Nephron progenitor cell (in vitro differentiated cells): Measurements from ENCODE around the gene VTI1A.
"Not testable (repeated sequence)": the region's sequence is repeated elsewhere in the genome, so short reads cannot be mapped to it uniquely, and the experiment has no call there.

ENCODE experiments used
- DNase-seq: peaks from one replicate; pipeline ENCODE4 v3.0.0; 2021
- H3K27ac Mint-ChIP-seq: 2 replicates; pipeline ENCODE4 v1.8.0; 2021; ENCODE audit warnings: mild to moderate bottlenecking, moderate library complexity, mixed read lengths
- H3K27me3 Mint-ChIP-seq: 2 replicates; pipeline ENCODE4 v1.8.0; 2021; ENCODE audit warnings: mild to moderate bottlenecking, low read depth, mixed read lengths; ENCODE audit not compliant: poor library complexity
- H3K36me3 Mint-ChIP-seq: 2 replicates; pipeline ENCODE4 v1.8.0; 2021; ENCODE audit warnings: low read depth, mixed read lengths
- H3K4me1 Mint-ChIP-seq: 2 replicates; pipeline ENCODE4 v1.8.0; 2021; ENCODE audit warnings: mixed read lengths
- H3K4me3 Mint-ChIP-seq: 2 replicates; pipeline ENCODE4 v1.8.0; 2021; ENCODE audit warnings: mild to moderate bottlenecking, moderate library complexity, mixed read lengths
- H3K9me3 Mint-ChIP-seq: 2 replicates; pipeline ENCODE4 v1.8.0; 2021; ENCODE audit warnings: mild to moderate bottlenecking, moderate library complexity, mixed read lengths
- TF ChIP-seq, protein P1 (sequence below): fragments of 200-600 bp; sonication (generic); IDR thresholded peaks from 2 replicates; pipeline ENCODE4 v1.5.0; 2021; ENCODE audit warnings: antibody characterized with exemption

Gene VTI1A

DNA sequence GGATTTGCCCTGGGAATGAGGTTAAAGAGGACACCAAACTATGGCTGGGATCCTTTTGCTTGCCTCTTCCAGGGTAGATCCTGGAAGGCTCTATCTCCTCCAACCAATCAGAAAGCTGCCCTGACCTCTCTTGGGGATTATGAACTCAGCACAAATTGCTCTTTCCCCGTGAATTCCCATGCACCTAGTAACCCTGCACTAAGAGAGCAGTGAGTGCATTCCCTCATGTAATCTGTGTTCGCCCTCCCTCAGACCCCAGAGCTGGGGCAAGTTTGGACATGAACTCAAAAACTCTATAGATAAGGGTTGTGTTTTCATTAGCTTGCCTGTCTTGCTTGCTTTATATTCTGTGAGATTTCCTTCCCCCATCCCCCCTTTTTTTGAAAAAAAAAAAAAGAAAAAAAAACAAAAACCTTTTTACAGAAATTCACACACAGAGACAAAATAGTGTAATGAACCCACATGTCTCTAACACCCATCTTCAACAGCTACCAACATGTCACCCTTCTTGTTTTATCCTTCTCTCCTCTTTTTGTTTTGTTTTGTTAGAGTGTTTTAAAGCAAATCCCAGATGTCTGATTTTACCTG is 277.5 kb downstream of the VTI1A start:
- peak overlapping the region; percentile 1 for H3K27ac Mint-ChIP-seq
- no peaks in the 10 kb centered on the region for H3K27me3 Mint-ChIP-seq
- H3K36me3 Mint-ChIP-seq: no peaks in the 10 kb centered on the region
- no peaks in the 10 kb centered on the region for H3K9me3 Mint-ChIP-seq
- no peak overlapping the region for H3K4me3 Mint-ChIP-seq
- TF ChIP-seq, protein P1, sequence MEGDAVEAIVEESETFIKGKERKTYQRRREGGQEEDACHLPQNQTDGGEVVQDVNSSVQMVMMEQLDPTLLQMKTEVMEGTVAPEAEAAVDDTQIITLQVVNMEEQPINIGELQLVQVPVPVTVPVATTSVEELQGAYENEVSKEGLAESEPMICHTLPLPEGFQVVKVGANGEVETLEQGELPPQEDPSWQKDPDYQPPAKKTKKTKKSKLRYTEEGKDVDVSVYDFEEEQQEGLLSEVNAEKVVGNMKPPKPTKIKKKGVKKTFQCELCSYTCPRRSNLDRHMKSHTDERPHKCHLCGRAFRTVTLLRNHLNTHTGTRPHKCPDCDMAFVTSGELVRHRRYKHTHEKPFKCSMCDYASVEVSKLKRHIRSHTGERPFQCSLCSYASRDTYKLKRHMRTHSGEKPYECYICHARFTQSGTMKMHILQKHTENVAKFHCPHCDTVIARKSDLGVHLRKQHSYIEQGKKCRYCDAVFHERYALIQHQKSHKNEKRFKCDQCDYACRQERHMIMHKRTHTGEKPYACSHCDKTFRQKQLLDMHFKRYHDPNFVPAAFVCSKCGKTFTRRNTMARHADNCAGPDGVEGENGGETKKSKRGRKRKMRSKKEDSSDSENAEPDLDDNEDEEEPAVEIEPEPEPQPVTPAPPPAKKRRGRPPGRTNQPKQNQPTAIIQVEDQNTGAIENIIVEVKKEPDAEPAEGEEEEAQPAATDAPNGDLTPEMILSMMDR: no peak
- DNase-seq: peak; percentile 11
- peaks cover 18% of the 10 kb centered on the region for H3K4me1 Mint-ChIP-seq

GRCh38 chr10:112728118-112728883 is 281.3 kb downstream of the VTI1A start:
- H3K4me1 Mint-ChIP-seq: peaks cover 39% of the 10 kb centered on the region
- DNase-seq: no peak
- H3K4me3 Mint-ChIP-seq: no peak overlapping the region
- no peaks in the 10 kb centered on the region for H3K36me3 Mint-ChIP-seq
- H3K9me3 Mint-ChIP-seq: no peaks in the 10 kb centered on the region
- no peaks in the 10 kb centered on the region for H3K27me3 Mint-ChIP-seq
- no peak overlapping the region for H3K27ac Mint-ChIP-seq
- TF ChIP-seq, protein P1: no peak

DNA sequence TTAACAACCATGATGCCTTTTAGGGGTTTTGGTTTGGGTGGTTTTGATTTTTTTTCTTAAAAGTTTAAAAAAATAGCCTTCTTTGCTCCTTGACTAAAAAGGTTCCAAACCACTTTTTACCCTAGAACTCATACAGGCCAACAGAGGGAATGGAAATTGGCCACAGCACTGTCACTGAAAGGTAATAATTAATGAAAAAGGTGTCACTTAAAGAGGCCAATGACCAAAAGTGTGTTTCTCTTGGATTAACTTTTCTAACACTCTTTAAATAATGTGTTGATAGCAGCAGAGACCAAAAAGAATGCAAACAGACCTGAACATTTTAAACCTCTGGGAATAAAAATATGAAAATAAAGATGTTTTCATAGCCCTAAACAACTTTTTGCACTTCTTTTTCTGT is 282.0 kb downstream of the VTI1A start:
- TF ChIP-seq, protein P1: no peak
- Mint-ChIP-seq H3K27ac (no peak overlapping the region), H3K36me3 (no peaks in the 10 kb centered on the region), H3K9me3 (no peaks in the 10 kb centered on the region), H3K27me3 (no peaks in the 10 kb centered on the region), H3K4me3 (no peak overlapping the region), H3K4me1 (peaks cover 42% of the 10 kb centered on the region)
- DNase-seq: no peak

- H3K27ac Mint-ChIP-seq, H3K9me3 Mint-ChIP-seq, DNase-seq, H3K36me3 Mint-ChIP-seq, H3K27me3 Mint-ChIP-seq, H3K4me3 Mint-ChIP-seq: not testable (repeated sequence)
- peaks cover 31% of the 10 kb centered on the region for H3K4me1 Mint-ChIP-seq
Measured at GRCh38 chr10:112731450-112731849, 284.4 kb downstream of the VTI1A start.

GRCh38 chr10:112732277-112732921 is 285.4 kb downstream of the VTI1A start:
- H3K4me3 Mint-ChIP-seq: peak overlapping the region; percentile 40
- peak overlapping the region; percentile 84 for H3K27ac Mint-ChIP-seq
- H3K27me3 Mint-ChIP-seq: peaks cover 2% of the 10 kb centered on the region
- H3K36me3 Mint-ChIP-seq: no peaks in the 10 kb centered on the region
- peaks cover 31% of the 10 kb centered on the region for H3K4me1 Mint-ChIP-seq
- TF ChIP-seq, protein P1: no peak
- no peaks in the 10 kb centered on the region for H3K9me3 Mint-ChIP-seq
- DNase-seq: no peak

GRCh38 chr10:112735041-112735695 is 288.2 kb downstream of the VTI1A start:
- DNase-seq: no peak
- Mint-ChIP-seq H3K4me3 (no peak overlapping the region), H3K4me1 (peaks cover 32% of the 10 kb centered on the region), H3K9me3 (no peaks in the 10 kb centered on the region), H3K36me3 (no peaks in the 10 kb centered on the region), H3K27me3 (peaks cover 3% of the 10 kb centered on the region), H3K27ac (no peak overlapping the region)
- TF ChIP-seq, protein P1: no peak
